AG09319 (cell line): ENCODE measurements around the gene ZNF697.
"Not testable (repeated sequence)": the region's sequence is repeated elsewhere in the genome, so short reads cannot be mapped to it uniquely, and the experiment has no call there.

Experiments
- DNase-seq: peaks from one replicate; pipeline ENCODE4 v3.0.0-alpha.2; 2010; ENCODE audit warnings: low read depth; ENCODE audit errors: extremely low read depth
- TF ChIP-seq, protein P1 (sequence below): IDR thresholded peaks from 2 replicates; pipeline ENCODE4 v1.5.1; 2011; ENCODE audit warnings: low read depth, mild to moderate bottlenecking, inconsistent platforms, low read length, moderate library complexity

ZNF697 gene

DNA sequence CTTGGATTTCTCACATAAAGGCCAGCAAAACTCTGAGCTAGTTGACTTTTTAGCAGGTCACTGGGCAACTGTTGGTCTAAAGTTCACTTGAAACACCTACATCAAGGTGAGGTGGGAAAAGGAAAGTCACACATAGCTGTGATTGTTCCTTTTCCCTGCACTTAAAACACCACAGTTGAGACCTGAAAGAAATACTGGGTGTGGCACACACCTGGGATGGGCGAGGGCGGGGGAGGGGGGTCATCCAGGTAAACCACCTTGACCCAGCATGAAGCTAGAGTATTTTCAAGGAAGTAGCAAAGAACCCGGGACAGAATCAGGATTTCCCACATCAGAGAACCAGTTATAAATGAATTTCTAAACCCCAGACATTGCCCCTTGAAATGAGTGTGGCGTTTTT lies 26.4 kb downstream of the ZNF697 start:
- TF ChIP-seq, protein P1, sequence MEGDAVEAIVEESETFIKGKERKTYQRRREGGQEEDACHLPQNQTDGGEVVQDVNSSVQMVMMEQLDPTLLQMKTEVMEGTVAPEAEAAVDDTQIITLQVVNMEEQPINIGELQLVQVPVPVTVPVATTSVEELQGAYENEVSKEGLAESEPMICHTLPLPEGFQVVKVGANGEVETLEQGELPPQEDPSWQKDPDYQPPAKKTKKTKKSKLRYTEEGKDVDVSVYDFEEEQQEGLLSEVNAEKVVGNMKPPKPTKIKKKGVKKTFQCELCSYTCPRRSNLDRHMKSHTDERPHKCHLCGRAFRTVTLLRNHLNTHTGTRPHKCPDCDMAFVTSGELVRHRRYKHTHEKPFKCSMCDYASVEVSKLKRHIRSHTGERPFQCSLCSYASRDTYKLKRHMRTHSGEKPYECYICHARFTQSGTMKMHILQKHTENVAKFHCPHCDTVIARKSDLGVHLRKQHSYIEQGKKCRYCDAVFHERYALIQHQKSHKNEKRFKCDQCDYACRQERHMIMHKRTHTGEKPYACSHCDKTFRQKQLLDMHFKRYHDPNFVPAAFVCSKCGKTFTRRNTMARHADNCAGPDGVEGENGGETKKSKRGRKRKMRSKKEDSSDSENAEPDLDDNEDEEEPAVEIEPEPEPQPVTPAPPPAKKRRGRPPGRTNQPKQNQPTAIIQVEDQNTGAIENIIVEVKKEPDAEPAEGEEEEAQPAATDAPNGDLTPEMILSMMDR, result no peak
- DNase-seq, result no peak

DNA sequence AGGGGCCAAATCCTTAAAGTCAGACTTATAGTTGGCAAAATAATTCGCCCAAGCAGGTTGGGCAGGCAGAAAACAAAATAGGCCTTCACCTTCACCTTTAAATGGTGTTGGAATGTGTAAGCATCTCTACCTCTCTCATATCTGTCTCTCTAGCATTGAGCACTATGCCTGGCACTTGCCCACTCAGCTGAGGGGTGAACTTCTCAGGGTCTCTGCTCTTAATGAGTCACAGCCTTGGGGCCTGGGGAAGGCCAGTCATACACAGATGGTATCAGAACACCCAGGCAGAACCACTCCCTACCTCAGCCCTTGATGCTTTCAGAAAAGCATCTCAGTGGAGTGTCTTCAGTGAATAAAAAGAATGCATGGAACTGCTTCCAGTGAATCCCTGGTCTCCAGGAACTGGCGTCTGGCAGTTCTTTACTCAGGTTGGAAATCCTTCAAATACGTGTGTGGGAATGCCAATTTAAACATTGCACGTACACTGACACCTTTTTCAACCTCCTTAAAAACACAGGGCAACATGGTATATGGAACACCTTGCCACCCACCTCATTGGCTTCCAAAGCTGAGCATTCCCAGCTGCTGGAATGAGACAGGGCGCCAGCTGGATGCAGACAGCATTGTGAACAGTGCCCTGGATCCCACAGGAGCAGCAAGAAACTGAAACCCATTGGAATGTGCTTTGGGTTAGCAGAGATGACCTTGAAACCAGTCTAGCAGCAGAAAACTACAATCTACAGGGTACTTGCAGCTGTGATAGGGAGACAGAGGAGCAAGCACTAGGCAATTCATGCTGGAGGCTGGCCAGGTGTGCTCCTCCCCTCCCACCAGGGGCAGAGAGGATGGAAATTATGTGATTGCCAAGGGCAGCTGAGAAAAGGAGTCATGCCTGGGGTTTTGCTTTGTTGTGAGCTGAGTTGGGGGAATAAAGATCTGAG lies 30.0 kb downstream of the ZNF697 start:
- TF ChIP-seq, protein P1, result no peak
- DNase-seq, result no peak

DNA sequence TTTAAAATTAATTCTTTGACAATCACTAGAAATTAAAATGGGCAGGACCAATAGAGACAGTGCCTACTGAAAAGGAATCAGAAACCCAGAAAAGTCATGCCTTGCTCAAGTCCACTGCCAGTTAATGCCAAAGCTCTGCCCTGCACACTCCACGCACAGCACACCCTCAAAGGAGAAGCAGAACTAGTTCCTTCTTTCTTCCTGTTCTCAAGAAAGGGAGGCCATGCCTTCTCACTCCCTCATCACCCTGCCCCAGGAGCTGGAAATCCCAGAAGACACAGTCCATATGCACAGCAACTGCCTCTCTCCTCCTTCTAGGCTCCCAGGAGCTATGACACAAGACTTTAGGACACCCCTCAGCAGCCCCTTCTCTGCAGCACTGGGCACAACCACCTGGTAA lies 31.3 kb downstream of the ZNF697 start:
- not testable (repeated sequence) for DNase-seq

DNA sequence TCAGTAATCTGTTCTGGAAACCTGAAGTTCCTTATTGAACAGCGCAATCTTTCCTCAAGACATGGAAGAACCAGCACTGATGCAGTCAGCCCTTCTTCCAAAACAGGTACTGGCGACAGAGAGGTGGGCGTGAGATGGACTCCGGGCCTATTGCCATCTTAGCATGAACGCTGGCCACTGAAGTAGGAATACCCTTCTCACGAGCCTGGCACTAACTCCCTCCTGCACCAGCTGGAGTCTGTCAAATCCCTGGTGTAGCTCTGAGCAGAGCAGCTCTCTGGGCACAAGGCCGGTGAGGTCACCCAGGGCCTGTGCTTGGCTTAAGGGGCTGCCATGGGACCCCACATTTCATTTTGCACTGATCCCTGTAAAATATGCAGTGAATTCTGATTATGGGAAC lies 33.0 kb downstream of the ZNF697 start:
- not testable (repeated sequence) for DNase-seq

DNA sequence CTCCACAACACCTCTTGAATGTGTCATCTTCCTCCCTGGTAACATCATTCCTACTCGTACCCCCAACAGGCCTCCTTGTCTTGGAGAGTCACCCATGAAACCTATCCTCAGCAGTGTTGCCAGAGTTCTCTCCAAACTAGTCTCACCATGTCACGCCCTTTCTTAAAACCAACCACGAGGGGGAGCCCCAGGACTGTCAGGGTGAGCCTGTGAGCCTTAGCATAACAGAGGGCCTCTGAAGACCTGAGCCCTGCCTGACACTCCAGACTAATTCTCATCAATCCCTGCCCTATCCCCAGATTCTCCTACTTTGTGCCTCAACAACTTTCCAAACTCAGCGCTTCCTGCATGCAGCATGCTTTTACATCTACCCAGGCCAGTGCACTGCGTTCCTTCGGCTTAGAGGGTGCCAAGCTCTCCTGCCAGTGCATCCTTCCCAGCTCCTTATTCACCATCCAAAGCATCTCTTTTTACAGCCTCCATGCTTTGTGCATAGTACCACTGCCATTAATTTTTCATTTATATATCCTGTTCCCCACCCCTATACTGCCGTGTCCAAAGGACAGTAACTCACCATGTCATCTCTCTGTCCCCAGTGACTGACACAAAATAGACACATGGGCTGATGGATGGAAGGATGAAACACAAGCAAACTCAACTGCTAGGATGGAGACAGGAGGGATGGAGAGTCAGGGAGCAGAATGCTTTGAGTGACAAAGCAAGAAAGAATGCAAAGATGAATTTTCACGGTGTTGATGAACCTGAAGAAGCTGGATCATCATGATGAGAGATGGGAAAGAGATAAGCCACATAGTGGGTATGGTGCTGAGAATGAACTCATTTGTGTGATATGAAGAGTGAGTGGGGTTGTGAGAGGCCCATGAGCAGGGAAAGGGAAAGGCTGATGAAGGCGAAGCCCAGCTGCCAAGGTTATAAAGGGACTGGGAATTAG lies 34.0 kb downstream of the ZNF697 start:
- DNase-seq, result peak; percentile 68
- TF ChIP-seq, protein P1, result peak; percentile 69

DNA sequence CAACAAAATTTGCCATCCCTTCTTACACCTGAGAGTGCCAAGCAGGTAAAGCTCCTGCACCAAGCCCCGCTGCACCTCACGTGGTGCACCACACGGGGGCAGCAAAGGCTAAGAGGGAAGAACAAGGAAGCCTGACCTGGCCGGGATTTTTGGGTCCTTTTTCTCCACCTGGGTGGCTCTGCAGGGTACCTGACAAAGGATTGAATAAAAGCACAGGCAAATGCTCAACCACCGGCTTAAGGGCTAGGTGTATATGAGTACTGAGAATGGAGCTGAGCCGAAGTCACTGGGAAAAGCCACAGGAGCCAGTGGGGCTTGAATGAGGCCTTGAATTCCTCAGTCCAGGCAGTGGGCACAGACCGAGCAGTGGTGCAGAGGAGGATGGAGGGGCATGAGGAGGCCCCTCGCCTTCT lies 36.4 kb downstream of the ZNF697 start:
- TF ChIP-seq, protein P1, result peak; percentile 90
- DNase-seq, result no peak

DNA sequence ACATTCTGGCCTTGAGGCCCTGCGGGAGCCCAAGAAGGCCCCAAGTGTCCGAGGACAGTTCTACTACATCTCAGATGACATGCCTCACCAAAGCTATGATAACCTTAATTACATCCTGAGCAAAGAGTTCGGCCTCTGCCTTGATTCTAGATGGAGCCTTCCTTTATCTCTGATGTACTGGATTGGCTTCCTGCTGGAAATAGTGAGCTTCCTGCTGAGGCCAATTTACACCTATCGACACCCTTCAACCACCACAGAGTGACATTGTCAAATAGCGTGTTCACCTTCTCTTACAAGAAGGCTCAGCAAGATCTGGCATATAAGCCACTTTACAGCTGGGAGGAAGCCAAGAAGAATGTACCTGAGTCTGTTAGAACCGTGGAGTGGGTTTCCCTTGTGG lies 39.2 kb downstream of the ZNF697 start:
- DNase-seq, result not testable (repeated sequence)

DNA sequence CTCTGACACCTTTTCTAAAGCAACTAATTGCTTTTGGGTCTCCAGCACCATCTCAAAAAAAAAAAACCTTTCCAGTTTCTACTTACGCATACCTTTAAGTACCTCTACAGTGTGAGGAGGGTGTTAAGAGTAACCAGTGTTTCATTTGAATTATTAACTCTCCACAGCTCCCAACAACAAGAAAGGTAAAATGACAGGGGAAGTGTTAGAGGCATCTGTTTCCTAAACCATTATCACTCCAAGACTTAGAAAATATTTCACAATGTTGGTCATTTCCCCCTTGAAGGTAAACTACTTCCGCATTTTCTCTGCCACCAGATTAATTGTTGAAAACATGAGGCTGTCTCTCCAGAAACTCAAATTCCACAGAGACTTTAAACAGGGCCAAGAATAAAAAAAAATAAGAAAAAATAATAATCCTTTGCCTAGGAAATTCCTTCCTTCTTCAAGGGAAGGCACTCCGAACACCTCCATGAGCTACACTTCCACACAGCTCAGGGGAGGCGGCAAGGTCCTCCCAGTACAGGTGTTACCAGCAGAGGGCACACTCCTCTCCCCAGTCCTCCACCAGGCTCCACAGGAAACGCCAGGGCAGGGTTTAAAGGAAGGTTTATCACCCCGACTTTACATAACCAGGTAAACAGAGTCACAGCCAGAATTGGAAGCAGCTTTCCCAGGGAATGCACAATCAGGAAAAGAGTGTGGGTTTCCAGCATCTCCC lies 40.8 kb downstream of the ZNF697 start:
- DNase-seq, result not testable (repeated sequence)

DNA sequence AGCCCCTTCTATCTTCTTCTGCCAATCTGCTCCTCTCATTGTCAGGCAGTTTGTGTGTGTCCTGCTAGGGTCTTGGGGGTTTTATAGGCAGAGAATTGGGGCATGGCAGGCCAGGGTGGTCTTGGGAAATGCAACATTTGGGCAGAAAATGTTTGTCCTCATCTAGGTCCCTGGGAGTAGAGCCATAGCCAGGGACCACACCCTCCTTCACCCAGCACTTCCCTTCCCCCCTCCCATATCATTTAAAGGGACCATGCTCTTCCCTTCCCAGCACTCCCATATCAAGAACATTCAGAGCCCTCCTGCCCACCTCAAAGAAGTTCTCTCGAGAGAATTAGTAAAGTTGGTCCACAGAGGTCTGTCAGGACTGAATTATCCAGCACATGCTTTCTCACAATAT lies 41.7 kb downstream of the ZNF697 start:
- DNase-seq, result no peak
- TF ChIP-seq, protein P1, result no peak
